Activated naive CD4-positive, alpha-beta T cell treated with anti-CD3 and anti-CD28 coated beads, Interleukin-2, amount 50 U/mL, for 72 hours (primary cell): Measurements from ENCODE around the gene FAM174C. TPM values are rescaled to one million over a fixed set of nuclear protein-coding genes. Genes with fewer than 3 reads are reported as not detected.
"Not testable (repeated sequence)": the region's sequence is repeated elsewhere in the genome, so short reads cannot be mapped to it uniquely, and the experiment has no call there.

Experiments
- ATAC-seq, 2 donors: fragments of 150-1000 bp; cut with Tn5 transposase; 2 replicates each; pipeline ENCODE4 v1.10.0; 2021; ENCODE audit warnings: mild to moderate bottlenecking in 2 of 2, moderate library complexity in 2 of 2
- DNase-seq, 2 donors: peaks; one replicate each; pipeline ENCODE4 v3.0.0; 2021 to 2022; ENCODE audit warnings: low spot score in 2 of 2
- H3K27ac Mint-ChIP-seq, 2 donors: one replicate each; pipeline ENCODE4 v1.8.0; 2022; ENCODE audit warnings: mild to moderate bottlenecking in 2 of 2, mixed read lengths in 2 of 2
- H3K36me3 Mint-ChIP-seq, 2 donors: one replicate each; pipeline ENCODE4 v1.8.0; 2022; ENCODE audit warnings: mixed read lengths in 2 of 2
- H3K9me3 Mint-ChIP-seq, 2 donors: one replicate each; pipeline ENCODE4 v1.8.0; 2022; ENCODE audit warnings: mixed read lengths in 2 of 2
- total RNA-seq, 2 donors: library from RNA; stranded (reverse); gene quantifications; one replicate each; pipeline ENCODE4 v1.2.3, GENCODE V29; 2022

Gene FAM174C
- total RNA-seq, 2 donors from 2014 or later = 42.1 to 76.0 TPM

DNA sequence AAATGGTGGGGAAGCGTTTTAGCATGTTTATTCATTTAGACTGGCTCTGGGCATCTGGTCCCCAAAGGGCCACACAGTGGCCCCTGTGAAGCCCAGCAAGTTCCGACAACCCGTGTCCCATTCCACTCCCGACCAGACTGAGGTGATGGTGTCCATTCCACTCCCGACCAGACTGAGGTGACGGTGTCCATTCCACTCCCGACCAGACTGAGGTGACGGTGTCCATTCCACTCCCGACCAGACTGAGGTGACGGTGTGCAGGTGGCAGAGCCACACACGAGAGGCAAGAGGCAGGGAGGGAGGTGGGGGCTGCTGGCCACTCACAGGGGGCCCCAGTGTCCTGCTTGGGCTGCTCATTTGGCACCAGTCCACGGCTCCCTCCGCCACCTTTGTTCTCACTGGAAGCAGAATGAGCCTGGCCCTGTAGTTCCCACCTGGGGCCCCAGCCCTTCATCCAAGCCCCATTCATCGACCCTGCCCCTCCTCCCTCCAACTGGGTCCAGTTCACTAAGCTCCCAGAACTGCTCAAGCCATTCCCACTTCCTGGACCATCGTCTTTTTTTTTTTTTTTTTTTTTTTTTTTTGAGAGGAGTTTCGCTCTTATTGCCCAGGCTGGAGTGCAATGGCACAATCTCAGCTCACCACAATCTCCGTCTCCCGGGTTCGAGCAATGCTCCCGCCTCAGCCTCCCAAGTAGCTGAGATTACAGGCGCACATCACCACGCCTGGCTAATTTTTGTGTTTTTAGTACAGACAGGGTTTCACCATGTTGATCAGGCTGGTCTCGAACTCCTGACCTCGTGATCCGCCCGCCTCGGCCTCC, 28.9 kb upstream of the FAM174C start:
- H3K27ac Mint-ChIP-seq, ATAC-seq, H3K9me3 Mint-ChIP-seq, DNase-seq: not testable (repeated sequence)
- H3K36me3 Mint-ChIP-seq = peaks cover 4 to 12% of the 10 kb centered on the region in 2 donors

DNA sequence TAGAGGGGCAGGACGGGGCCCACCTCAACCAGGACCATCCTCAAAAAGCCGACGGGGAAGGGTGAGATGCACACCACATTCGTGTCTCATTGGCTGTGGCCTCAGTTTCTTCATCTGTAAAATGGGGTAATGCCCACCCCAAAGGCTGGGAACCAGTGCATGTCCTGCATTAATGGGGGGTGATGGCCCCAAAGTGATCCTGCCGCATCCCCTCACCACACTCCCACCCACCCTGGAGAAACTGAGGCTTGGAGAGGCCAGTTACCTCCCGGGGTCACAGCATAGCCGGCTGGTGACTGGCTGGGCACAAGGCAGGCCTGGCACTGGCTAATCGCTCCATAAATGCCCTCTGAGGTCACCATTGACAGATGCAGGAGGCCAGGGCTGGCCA, 27.6 kb upstream of the FAM174C start:
- ATAC-seq = no peak
- Mint-ChIP-seq H3K36me3 (peaks cover 9 to 13% of the 10 kb centered on the region in 2 donors), H3K9me3 (no peaks in the 10 kb centered on the region), H3K27ac (no peak overlapping the region)
- no peak for DNase-seq

GRCh38 chr19:1248139-1248785, 27.1 kb upstream of the FAM174C start, which contains the start of gene MIDN:
MIDN (plus strand) TSS chr19:1248583; CDS start chr19:1250297, 1,714 bp downstream.
- peaks cover 11 to 13% of the 10 kb centered on the region in 2 donors for H3K36me3 Mint-ChIP-seq
- no peaks in the 10 kb centered on the region for H3K9me3 Mint-ChIP-seq
- peak within 1 kb of the TSS; percentile 85 to 88 for H3K27ac Mint-ChIP-seq
- ATAC-seq = peak; percentile 30 to 39
- DNase-seq = peak; percentile 77 to 91

- peak; percentile 4 to 36 for ATAC-seq
These were observed 26.5 kb upstream of the FAM174C start for GRCh38 chr19:1248786-1249297.

GRCh38 chr19:1249298-1249989, 25.9 kb upstream of the FAM174C start:
- peaks cover 13 to 15% of the 10 kb centered on the region in 2 donors for H3K36me3 Mint-ChIP-seq
- peak; percentile 43 to 60 for ATAC-seq

More at GRCh38 chr19:1248786-1249297, 26.5 kb upstream of the FAM174C start:
- peak; percentile 90 to 91 for DNase-seq
- Mint-ChIP-seq H3K9me3 (no peaks in the 10 kb centered on the region), H3K36me3 (peaks cover 13 to 15% of the 10 kb centered on the region in 2 donors), H3K27ac (peak overlapping the region; percentile 85 to 88)

DNA sequence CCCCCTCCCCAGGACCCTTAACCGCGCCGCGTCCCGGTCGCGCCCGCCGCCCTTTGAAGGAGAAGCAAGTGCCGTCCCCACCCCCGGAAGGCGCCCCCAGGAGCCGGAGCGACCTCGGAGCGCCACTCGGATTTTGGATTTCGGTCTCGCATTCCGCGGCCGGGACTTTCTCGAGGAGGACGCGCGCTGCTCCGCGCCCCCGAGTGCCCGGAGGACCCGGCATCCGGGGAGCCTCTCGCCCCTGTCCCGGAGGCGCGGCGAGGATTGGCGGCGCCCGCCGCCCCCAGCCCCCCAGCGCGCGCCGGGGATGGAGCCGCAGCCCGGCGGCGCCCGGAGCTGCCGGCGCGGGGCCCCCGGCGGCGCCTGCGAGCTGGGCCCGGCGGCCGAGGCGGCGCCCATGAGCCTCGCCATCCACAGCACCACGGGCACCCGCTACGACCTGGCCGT, 25.3 kb upstream of the FAM174C start:
- ATAC-seq = no peak
- DNase-seq = no peak
- Mint-ChIP-seq H3K9me3 (no peaks in the 10 kb centered on the region), H3K27ac (peak overlapping the region in 1 of 2 donors; percentile 69), H3K36me3 (peaks cover 15 to 18% of the 10 kb centered on the region in 2 donors)

More at GRCh38 chr19:1249298-1249989, 25.9 kb upstream of the FAM174C start:
- Mint-ChIP-seq H3K9me3 (no peaks in the 10 kb centered on the region), H3K27ac (peak overlapping the region; percentile 69 to 93)
- DNase-seq = peak; percentile 90 to 97

GRCh38 chr19:1250437-1251260, 24.7 kb upstream of the FAM174C start:
- Mint-ChIP-seq H3K36me3 (peaks cover 15 to 20% of the 10 kb centered on the region in 2 donors), H3K27ac (peak overlapping the region; percentile 92 to 95), H3K9me3 (no peaks in the 10 kb centered on the region)
- ATAC-seq (no peak), DNase-seq (no peak)

GRCh38 chr19:1251330-1252220, 23.8 kb upstream of the FAM174C start:
- Mint-ChIP-seq H3K27ac (peak overlapping the region; percentile 92 to 95), H3K9me3 (no peaks in the 10 kb centered on the region), H3K36me3 (peaks cover 15 to 20% of the 10 kb centered on the region in 2 donors)
- DNase-seq (peak; percentile 64 to 73), ATAC-seq (peak in 1 of 2 donors; percentile 1)

- ATAC-seq (peak; percentile 9 to 39), DNase-seq (peak; percentile 63 to 90)
- Mint-ChIP-seq H3K36me3 (peaks cover 15 to 20% of the 10 kb centered on the region in 2 donors), H3K27ac (peak overlapping the region; percentile 60 to 92), H3K9me3 (no peaks in the 10 kb centered on the region)
These were observed 23.0 kb upstream of the FAM174C start for GRCh38 chr19:1252221-1252820.

- H3K36me3 Mint-ChIP-seq = peaks cover 20% of the 10 kb centered on the region in 2 donors
- DNase-seq (peak; percentile 60 to 90), ATAC-seq (peak; percentile 30 to 57)
- H3K27ac Mint-ChIP-seq = peak overlapping the region; percentile 89 to 92
- no peaks in the 10 kb centered on the region for H3K9me3 Mint-ChIP-seq
These were observed 22.4 kb upstream of the FAM174C start for GRCh38 chr19:1252821-1253513.

GRCh38 chr19:1253514-1254080, 21.7 kb upstream of the FAM174C start:
- no peak for DNase-seq
- peak overlapping the region; percentile 89 to 92 for H3K27ac Mint-ChIP-seq

GRCh38 chr19:1254081-1254527, 21.2 kb upstream of the FAM174C start:
- Mint-ChIP-seq H3K9me3 (no peaks in the 10 kb centered on the region), H3K27ac (peak overlapping the region in 1 of 2 donors; percentile 92), H3K36me3 (peaks cover 20 to 23% of the 10 kb centered on the region in 2 donors)
- DNase-seq (no peak), ATAC-seq (no peak)

More at GRCh38 chr19:1253514-1254080, 21.7 kb upstream of the FAM174C start:
- H3K9me3 Mint-ChIP-seq = no peaks in the 10 kb centered on the region
- ATAC-seq = no peak
- peaks cover 20% of the 10 kb centered on the region in 2 donors for H3K36me3 Mint-ChIP-seq

DNA sequence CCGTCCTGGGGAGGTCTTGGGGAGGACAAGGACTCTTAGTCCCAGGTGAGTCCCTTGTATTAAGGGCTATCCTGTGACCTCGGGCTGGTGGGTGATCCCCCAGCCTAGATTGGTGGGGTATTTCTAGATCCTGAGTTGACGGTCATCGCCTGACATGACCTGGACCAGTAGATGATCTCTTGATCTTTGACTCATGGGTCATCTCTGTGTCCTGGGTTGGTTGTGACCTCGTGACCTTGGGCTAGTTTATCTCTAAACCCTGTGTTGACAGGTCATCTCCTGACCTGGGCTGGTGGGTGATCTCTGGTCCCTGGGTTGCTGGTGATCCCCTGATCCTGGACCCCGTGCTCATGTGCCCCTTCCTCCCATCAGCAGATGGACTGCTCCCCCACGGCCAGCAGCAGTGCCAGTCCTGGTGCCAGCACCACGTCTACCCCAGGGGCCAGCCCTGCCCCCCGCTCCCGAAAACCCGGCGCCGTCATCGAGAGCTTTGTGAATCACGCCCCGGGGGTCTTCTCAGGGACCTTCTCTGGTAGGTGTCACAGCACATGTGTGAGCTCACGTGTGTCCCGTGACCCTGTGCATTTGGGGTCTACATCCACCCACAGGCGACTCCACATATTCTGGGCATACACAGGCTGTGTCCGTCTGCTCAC, 20.7 kb upstream of the FAM174C start:
- ATAC-seq (no peak), DNase-seq (no peak)
- Mint-ChIP-seq H3K27ac (peak overlapping the region; percentile 29 to 92), H3K36me3 (peaks cover 20 to 28% of the 10 kb centered on the region in 2 donors), H3K9me3 (no peaks in the 10 kb centered on the region)
